ENCODE measurements around the gene CCT3.
A peak's percentile ranks its signal among the peaks of the same experiment; 100 is the strongest.

Gene CCT3

GRCh38 chr1:156283521-156283920, 54.6 kb downstream of the CCT3 start:
- Histone ChIP-seq H3K9me3 (ENCODE audit: control insufficient read depth, low read length) (no peaks in the 10 kb centered on the region), H3K9ac (ENCODE audit: low read length) (peak overlapping the region; percentile 90), H3K4me3 (ENCODE audit: low read length) (peak overlapping the region; percentile 66), H3K27me3 (ENCODE audit: control insufficient read depth, insufficient read depth, low read length) (no peaks in the 10 kb centered on the region), H3K36me3 (ENCODE audit: control insufficient read depth, insufficient read depth, low read length) (no peaks in the 10 kb centered on the region), H3K4me1 (ENCODE audit: control insufficient read depth, insufficient read depth, low read length) (peaks cover 26% of the 10 kb centered on the region)

- no peaks in the 10 kb centered on the region for H3K9me3 ChIP-seq (ENCODE audit: control insufficient read depth, low read length)
- H3K36me3 ChIP-seq (ENCODE audit: control insufficient read depth, insufficient read depth, low read length) = peaks cover 4% of the 10 kb centered on the region
- peak within 1 kb of the TSS; percentile 90 for H3K9ac ChIP-seq (ENCODE audit: low read length)
- peak within 1 kb of the TSS; percentile 66 for H3K4me3 ChIP-seq (ENCODE audit: low read length)
- peaks cover 26% of the 10 kb centered on the region for H3K4me1 ChIP-seq (ENCODE audit: control insufficient read depth, insufficient read depth, low read length)
- no peaks in the 10 kb centered on the region for H3K27me3 ChIP-seq (ENCODE audit: control insufficient read depth, insufficient read depth, low read length)
Observed at GRCh38 chr1:156282479-156283222, 55.4 kb downstream of the CCT3 start, which contains the start of gene SMG5. Gene SMG5, minus strand, starts transcription at chr1:156282825. Its CDS starts 145 bp downstream, at chr1:156282680.

- H3K4me3 ChIP-seq (ENCODE audit: low read length) = peak overlapping the region; percentile 66
- H3K9ac ChIP-seq (ENCODE audit: low read length) = peak overlapping the region; percentile 90
- H3K9me3 ChIP-seq (ENCODE audit: control insufficient read depth, low read length) = no peaks in the 10 kb centered on the region
- peaks cover 6% of the 10 kb centered on the region for H3K36me3 ChIP-seq (ENCODE audit: control insufficient read depth, insufficient read depth, low read length)
- no peaks in the 10 kb centered on the region for H3K27me3 ChIP-seq (ENCODE audit: control insufficient read depth, insufficient read depth, low read length)
- peaks cover 26% of the 10 kb centered on the region for H3K4me1 ChIP-seq (ENCODE audit: control insufficient read depth, insufficient read depth, low read length)
Observed at GRCh38 chr1:156281693-156282478, 56.2 kb downstream of the CCT3 start.

- Histone ChIP-seq H3K4me3 (ENCODE audit: low read length) (peak overlapping the region; percentile 66), H3K9ac (ENCODE audit: low read length) (peak overlapping the region; percentile 90), H3K36me3 (ENCODE audit: control insufficient read depth, insufficient read depth, low read length) (peaks cover 9% of the 10 kb centered on the region), H3K9me3 (ENCODE audit: control insufficient read depth, low read length) (no peaks in the 10 kb centered on the region), H3K27me3 (ENCODE audit: control insufficient read depth, insufficient read depth, low read length) (no peaks in the 10 kb centered on the region), H3K4me1 (ENCODE audit: control insufficient read depth, insufficient read depth, low read length) (peaks cover 26% of the 10 kb centered on the region)
Observed at GRCh38 chr1:156281281-156281680, 56.8 kb downstream of the CCT3 start.

GRCh38 chr1:156279837-156280236, 58.3 kb downstream of the CCT3 start:
- Histone ChIP-seq H3K36me3 (ENCODE audit: control insufficient read depth, insufficient read depth, low read length) (peaks cover 9% of the 10 kb centered on the region), H3K9ac (ENCODE audit: low read length) (no peak overlapping the region), H3K9me3 (ENCODE audit: control insufficient read depth, low read length) (no peaks in the 10 kb centered on the region), H3K4me3 (ENCODE audit: low read length) (no peak overlapping the region), H3K27me3 (ENCODE audit: control insufficient read depth, insufficient read depth, low read length) (no peaks in the 10 kb centered on the region), H3K4me1 (ENCODE audit: control insufficient read depth, insufficient read depth, low read length) (peaks cover 26% of the 10 kb centered on the region)

GRCh38 chr1:156276966-156277381, 61.1 kb downstream of the CCT3 start:
- Histone ChIP-seq H3K9me3 (ENCODE audit: control insufficient read depth, low read length) (no peaks in the 10 kb centered on the region), H3K9ac (ENCODE audit: low read length) (no peak overlapping the region), H3K27me3 (ENCODE audit: control insufficient read depth, insufficient read depth, low read length) (no peaks in the 10 kb centered on the region), H3K36me3 (ENCODE audit: control insufficient read depth, insufficient read depth, low read length) (peaks cover 18% of the 10 kb centered on the region), H3K4me1 (ENCODE audit: control insufficient read depth, insufficient read depth, low read length) (peaks cover 11% of the 10 kb centered on the region), H3K4me3 (ENCODE audit: low read length) (no peak overlapping the region)

GRCh38 chr1:156276532-156276931, 61.6 kb downstream of the CCT3 start:
- Histone ChIP-seq H3K9me3 (ENCODE audit: control insufficient read depth, low read length) (no peaks in the 10 kb centered on the region), H3K27me3 (ENCODE audit: control insufficient read depth, insufficient read depth, low read length) (no peaks in the 10 kb centered on the region), H3K9ac (ENCODE audit: low read length) (no peak overlapping the region), H3K4me3 (ENCODE audit: low read length) (no peak overlapping the region), H3K36me3 (ENCODE audit: control insufficient read depth, insufficient read depth, low read length) (peaks cover 18% of the 10 kb centered on the region), H3K4me1 (ENCODE audit: control insufficient read depth, insufficient read depth, low read length) (peaks cover 10% of the 10 kb centered on the region)

GRCh38 chr1:156270314-156270713, 67.8 kb downstream of the CCT3 start:
- Histone ChIP-seq H3K9me3 (ENCODE audit: control insufficient read depth, low read length) (no peaks in the 10 kb centered on the region), H3K27me3 (ENCODE audit: control insufficient read depth, insufficient read depth, low read length) (no peaks in the 10 kb centered on the region), H3K36me3 (ENCODE audit: control insufficient read depth, insufficient read depth, low read length) (peaks cover 29% of the 10 kb centered on the region), H3K4me1 (ENCODE audit: control insufficient read depth, insufficient read depth, low read length) (no peaks in the 10 kb centered on the region), H3K9ac (ENCODE audit: low read length) (no peak overlapping the region), H3K4me3 (ENCODE audit: low read length) (no peak overlapping the region)

- Histone ChIP-seq H3K9ac (ENCODE audit: low read length) (no peak overlapping the region), H3K9me3 (ENCODE audit: control insufficient read depth, low read length) (no peaks in the 10 kb centered on the region), H3K36me3 (ENCODE audit: control insufficient read depth, insufficient read depth, low read length) (peaks cover 29% of the 10 kb centered on the region), H3K4me1 (ENCODE audit: control insufficient read depth, insufficient read depth, low read length) (no peaks in the 10 kb centered on the region), H3K27me3 (ENCODE audit: control insufficient read depth, insufficient read depth, low read length) (no peaks in the 10 kb centered on the region), H3K4me3 (ENCODE audit: low read length) (no peak overlapping the region)
Observed at GRCh38 chr1:156268336-156268735, 69.8 kb downstream of the CCT3 start.

GRCh38 chr1:156266051-156266450, 72.0 kb downstream of the CCT3 start:
- H3K9ac ChIP-seq (ENCODE audit: low read length) = no peak overlapping the region
- no peaks in the 10 kb centered on the region for H3K27me3 ChIP-seq (ENCODE audit: control insufficient read depth, insufficient read depth, low read length)
- H3K36me3 ChIP-seq (ENCODE audit: control insufficient read depth, insufficient read depth, low read length) = peaks cover 38% of the 10 kb centered on the region
- no peaks in the 10 kb centered on the region for H3K9me3 ChIP-seq (ENCODE audit: control insufficient read depth, low read length)
- no peaks in the 10 kb centered on the region for H3K4me1 ChIP-seq (ENCODE audit: control insufficient read depth, insufficient read depth, low read length)
- H3K4me3 ChIP-seq (ENCODE audit: low read length) = no peak overlapping the region

GRCh38 chr1:156263288-156263655, 74.8 kb downstream of the CCT3 start:
- Histone ChIP-seq H3K9ac (ENCODE audit: low read length) (no peak overlapping the region), H3K4me1 (ENCODE audit: control insufficient read depth, insufficient read depth, low read length) (no peaks in the 10 kb centered on the region), H3K36me3 (ENCODE audit: control insufficient read depth, insufficient read depth, low read length) (peaks cover 62% of the 10 kb centered on the region), H3K4me3 (ENCODE audit: low read length) (no peak overlapping the region), H3K27me3 (ENCODE audit: control insufficient read depth, insufficient read depth, low read length) (no peaks in the 10 kb centered on the region), H3K9me3 (ENCODE audit: control insufficient read depth, low read length) (no peaks in the 10 kb centered on the region)

All from mucosa of stomach (tissue), 1 donor.